ENCODE data around the gene RAPSN. TPM values are rescaled to one million over a fixed set of nuclear protein-coding genes. Genes with fewer than 3 reads are reported as not detected.
A peak's percentile ranks its signal among the peaks of the same experiment; 100 is the strongest.

Gene RAPSN
- polyA plus RNA-seq, 2 donors, result 0.13 to 0.16 TPM

DNA sequence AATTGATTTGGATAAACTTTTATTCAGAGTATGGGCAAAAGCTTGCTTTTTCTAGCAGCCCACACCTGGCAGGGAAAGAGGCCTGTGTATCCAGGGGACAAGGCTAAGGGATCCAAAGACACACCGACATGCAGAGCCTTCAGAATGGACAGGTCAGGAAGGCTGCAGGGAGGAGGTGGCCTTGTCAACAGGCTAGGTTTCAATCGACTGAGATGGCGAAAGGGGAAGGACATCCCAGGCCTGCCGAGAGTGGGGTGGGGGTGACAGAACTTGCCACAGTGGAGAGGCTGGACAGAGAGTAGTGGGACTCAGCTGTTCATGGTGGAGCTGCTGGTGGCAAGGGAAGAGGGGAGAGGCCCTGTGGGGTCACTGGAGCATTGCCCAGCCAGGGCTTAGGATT, 45.8 kb downstream of the RAPSN start:
- 82% methylated on average over 4 of the region's 4 CpGs for WGBS, 2 donors
- H3K36me3 ChIP-seq (ENCODE audit: control insufficient read depth in 2 of 2, insufficient read depth in 2 of 2, low read length in 1 of 2), result no peaks in the 10 kb centered on the region
- no peaks in the 10 kb centered on the region for H3K27me3 ChIP-seq (ENCODE audit: control insufficient read depth in 1 of 2, insufficient read depth in 2 of 2, low read length in 2 of 2)
- peaks cover 0 to 19% of the 10 kb centered on the region in 2 donors for H3K4me1 ChIP-seq (ENCODE audit: control insufficient read depth in 2 of 2, insufficient read depth in 2 of 2, low read length in 1 of 2)
- no peak overlapping the region for H3K27ac ChIP-seq (ENCODE audit: low read depth in 2 of 2, low read length in 1 of 2)
- no peaks in the 10 kb centered on the region for H3K9me3 ChIP-seq (ENCODE audit: control insufficient read depth in 2 of 2, insufficient read depth in 1 of 2, low read depth in 1 of 2, low read length in 1 of 2)
- no peak overlapping the region for H3K4me3 ChIP-seq (ENCODE audit: low read depth in 1 of 2, low read length in 2 of 2)

DNA sequence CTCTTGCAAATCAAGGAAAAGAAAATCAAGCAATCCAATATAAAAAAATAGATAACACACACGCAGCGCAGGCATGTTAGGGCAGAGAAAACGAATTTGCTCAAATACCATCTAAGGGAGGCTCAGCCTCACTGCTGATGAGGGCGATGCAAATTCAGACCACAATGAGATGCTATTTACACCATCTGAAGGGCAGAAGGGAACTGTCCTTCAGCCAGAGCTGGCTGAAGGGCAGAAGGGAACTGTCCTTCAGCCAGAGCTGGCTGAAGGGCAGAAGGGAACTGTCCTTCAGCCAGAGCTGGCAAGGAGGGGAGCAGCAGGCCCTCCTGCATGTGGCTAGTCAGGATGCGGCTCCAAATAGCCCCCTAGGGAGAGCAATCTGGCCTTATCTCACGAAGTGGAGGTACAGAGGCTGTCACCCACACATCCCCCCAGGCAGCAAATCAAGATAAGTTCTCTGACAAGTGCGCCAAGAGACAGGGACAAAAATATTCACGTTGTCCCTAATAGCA, 48.1 kb downstream of the RAPSN start:
- Histone ChIP-seq H3K27me3 (ENCODE audit: control insufficient read depth in 1 of 2, insufficient read depth in 2 of 2, low read length in 2 of 2) (no peaks in the 10 kb centered on the region), H3K36me3 (ENCODE audit: control insufficient read depth in 2 of 2, insufficient read depth in 2 of 2, low read length in 1 of 2) (no peaks in the 10 kb centered on the region), H3K27ac (ENCODE audit: low read depth in 2 of 2, low read length in 1 of 2) (peak overlapping the region; percentile 74 to 80), H3K9me3 (ENCODE audit: control insufficient read depth in 2 of 2, insufficient read depth in 1 of 2, low read depth in 1 of 2, low read length in 1 of 2) (no peaks in the 10 kb centered on the region), H3K4me1 (ENCODE audit: control insufficient read depth in 2 of 2, insufficient read depth in 2 of 2, low read length in 1 of 2) (peaks cover 0 to 13% of the 10 kb centered on the region in 2 donors), H3K4me3 (ENCODE audit: low read depth in 1 of 2, low read length in 2 of 2) (no peak overlapping the region)
- 26 to 29% methylated on average over 8 of the region's 8 CpGs for WGBS, 2 donors

DNA sequence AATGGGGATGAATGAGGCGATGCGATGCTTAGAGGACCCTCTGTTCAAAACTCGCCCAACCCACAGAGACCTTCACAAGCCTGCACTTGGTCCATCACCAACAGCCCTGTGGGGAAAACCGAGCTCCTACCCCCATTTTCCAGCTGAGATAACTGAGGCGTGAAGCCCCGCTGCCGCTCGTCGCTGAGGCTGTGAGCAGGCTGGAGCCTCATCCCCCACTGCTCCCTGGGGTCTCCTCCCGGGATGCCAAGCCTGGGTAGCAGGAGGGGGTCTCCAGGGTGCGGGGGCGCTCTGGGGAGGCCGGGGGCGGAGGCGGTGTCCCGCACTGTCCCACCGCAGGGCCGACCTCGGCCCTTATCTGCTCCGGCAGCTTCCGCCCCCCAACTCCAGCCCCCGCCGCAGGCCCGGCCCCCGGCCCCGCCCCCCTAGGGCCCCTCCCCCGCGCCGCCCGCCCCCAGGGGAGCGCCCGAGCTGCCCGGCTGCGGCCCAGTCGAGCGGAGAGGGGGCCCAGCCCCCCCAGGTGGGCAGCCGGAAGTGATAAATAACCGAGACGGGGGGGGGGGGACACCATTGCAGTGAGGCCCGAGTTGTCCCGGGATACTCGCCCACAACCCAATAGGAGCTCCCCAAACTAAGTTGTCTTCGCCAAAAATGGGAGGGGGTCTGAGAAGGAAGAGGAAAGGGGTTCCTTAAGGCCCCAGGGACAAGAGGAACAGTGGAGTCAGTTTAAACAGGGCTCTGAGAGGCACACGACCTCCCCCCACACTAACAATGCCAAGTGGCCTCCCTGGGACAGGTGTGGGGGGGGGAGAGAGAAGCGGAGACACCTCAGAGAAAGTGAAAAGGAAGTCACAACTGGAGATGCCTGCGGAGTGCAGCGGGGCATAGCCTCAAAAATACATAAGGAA, 48.8 kb downstream of the RAPSN start:
- Histone ChIP-seq H3K36me3 (ENCODE audit: control insufficient read depth in 2 of 2, insufficient read depth in 2 of 2, low read length in 1 of 2) (no peaks in the 10 kb centered on the region), H3K27ac (ENCODE audit: low read depth in 2 of 2, low read length in 1 of 2) (peak overlapping the region; percentile 80 to 81), H3K9me3 (ENCODE audit: control insufficient read depth in 2 of 2, insufficient read depth in 1 of 2, low read depth in 1 of 2, low read length in 1 of 2) (no peaks in the 10 kb centered on the region), H3K27me3 (ENCODE audit: control insufficient read depth in 1 of 2, insufficient read depth in 2 of 2, low read length in 2 of 2) (no peaks in the 10 kb centered on the region), H3K4me3 (ENCODE audit: low read depth in 1 of 2, low read length in 2 of 2) (peak overlapping the region; percentile 42 to 43), H3K4me1 (ENCODE audit: control insufficient read depth in 2 of 2, insufficient read depth in 2 of 2, low read length in 1 of 2) (peaks cover 0 to 13% of the 10 kb centered on the region in 2 donors)
- 4 to 6% methylated on average over 33 to 46 of the region's 47 CpGs for WGBS, 2 donors

DNA sequence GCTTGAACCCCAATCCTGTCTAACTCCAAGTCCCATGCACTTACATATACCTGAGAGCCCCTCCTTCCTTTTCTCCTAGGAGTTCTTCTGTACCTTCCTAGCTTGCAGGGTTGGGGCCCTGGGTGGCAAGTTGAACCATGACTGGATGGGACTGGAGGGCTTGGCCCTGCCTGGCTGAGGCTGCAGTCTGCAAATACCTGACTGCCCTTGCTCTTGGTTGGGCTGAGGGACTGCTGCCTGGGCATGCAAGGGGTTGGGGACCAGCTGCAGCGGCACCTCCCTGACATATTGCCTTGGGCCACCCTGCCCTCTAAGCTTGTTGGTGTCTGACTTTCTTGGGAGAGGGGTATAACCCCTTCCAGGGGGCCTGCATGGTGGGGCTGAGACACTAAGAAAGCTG, 50.4 kb downstream of the RAPSN start:
- no peaks in the 10 kb centered on the region for H3K9me3 ChIP-seq (ENCODE audit: control insufficient read depth in 2 of 2, insufficient read depth in 1 of 2, low read depth in 1 of 2, low read length in 1 of 2)
- H3K4me1 ChIP-seq (ENCODE audit: control insufficient read depth in 2 of 2, insufficient read depth in 2 of 2, low read length in 1 of 2), result peaks cover 0 to 15% of the 10 kb centered on the region in 2 donors
- no peak overlapping the region for H3K4me3 ChIP-seq (ENCODE audit: low read depth in 1 of 2, low read length in 2 of 2)
- H3K36me3 ChIP-seq (ENCODE audit: control insufficient read depth in 2 of 2, insufficient read depth in 2 of 2, low read length in 1 of 2), result no peaks in the 10 kb centered on the region
- 53 to 80% methylated on average over 1 of the region's 1 CpG for WGBS, 2 donors
- no peak overlapping the region for H3K27ac ChIP-seq (ENCODE audit: low read depth in 2 of 2, low read length in 1 of 2)
- no peaks in the 10 kb centered on the region for H3K27me3 ChIP-seq (ENCODE audit: control insufficient read depth in 1 of 2, insufficient read depth in 2 of 2, low read length in 2 of 2)

DNA sequence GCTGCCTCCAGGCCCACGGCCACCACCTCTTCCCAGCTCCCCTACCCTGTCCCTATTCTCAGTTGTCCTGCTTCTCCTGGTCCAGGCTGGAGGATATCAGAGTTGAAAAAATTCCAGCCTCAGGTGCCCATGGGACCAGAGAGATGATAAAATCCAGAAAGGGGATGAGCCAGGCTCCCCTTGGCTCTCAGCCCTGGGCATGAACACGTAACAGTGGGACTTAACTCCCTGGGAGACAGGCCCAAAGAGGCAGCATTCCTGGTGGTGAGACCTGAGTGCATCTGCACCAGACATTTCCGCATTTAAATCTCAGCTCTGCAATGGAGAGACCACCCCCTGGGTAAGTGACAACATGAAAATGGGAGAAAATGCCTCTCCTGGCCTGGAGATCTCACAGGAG, 50.9 kb downstream of the RAPSN start:
- H3K27ac ChIP-seq (ENCODE audit: low read depth in 2 of 2, low read length in 1 of 2), result peak overlapping the region in 1 of 2 donors; percentile 0
- 62 to 76% methylated on average over 3 of the region's 3 CpGs for WGBS, 2 donors
- peaks cover 0 to 15% of the 10 kb centered on the region in 2 donors for H3K4me1 ChIP-seq (ENCODE audit: control insufficient read depth in 2 of 2, insufficient read depth in 2 of 2, low read length in 1 of 2)
- H3K36me3 ChIP-seq (ENCODE audit: control insufficient read depth in 2 of 2, insufficient read depth in 2 of 2, low read length in 1 of 2), result no peaks in the 10 kb centered on the region
- H3K9me3 ChIP-seq (ENCODE audit: control insufficient read depth in 2 of 2, insufficient read depth in 1 of 2, low read depth in 1 of 2, low read length in 1 of 2), result no peaks in the 10 kb centered on the region
- no peaks in the 10 kb centered on the region for H3K27me3 ChIP-seq (ENCODE audit: control insufficient read depth in 1 of 2, insufficient read depth in 2 of 2, low read length in 2 of 2)
- no peak overlapping the region for H3K4me3 ChIP-seq (ENCODE audit: low read depth in 1 of 2, low read length in 2 of 2)

DNA sequence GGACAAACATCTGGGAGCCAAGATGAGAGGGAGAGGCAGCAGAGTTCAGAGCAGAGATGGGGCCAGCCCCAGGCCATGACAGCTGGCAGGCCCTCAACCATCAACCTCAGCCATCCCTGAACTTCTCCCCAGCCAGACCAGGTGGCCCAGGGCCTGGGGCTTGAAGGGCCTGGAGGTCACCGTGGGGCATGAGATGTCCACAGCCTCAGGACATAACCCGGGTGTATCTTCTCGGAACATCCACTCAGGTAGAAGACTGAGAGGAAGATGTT, 53.0 kb downstream of the RAPSN start:
- Histone ChIP-seq H3K36me3 (ENCODE audit: control insufficient read depth in 2 of 2, insufficient read depth in 2 of 2, low read length in 1 of 2) (no peaks in the 10 kb centered on the region), H3K9me3 (ENCODE audit: control insufficient read depth in 2 of 2, insufficient read depth in 1 of 2, low read depth in 1 of 2, low read length in 1 of 2) (no peaks in the 10 kb centered on the region), H3K27me3 (ENCODE audit: control insufficient read depth in 1 of 2, insufficient read depth in 2 of 2, low read length in 2 of 2) (no peaks in the 10 kb centered on the region), H3K4me3 (ENCODE audit: low read depth in 1 of 2, low read length in 2 of 2) (no peak overlapping the region), H3K4me1 (ENCODE audit: control insufficient read depth in 2 of 2, insufficient read depth in 2 of 2, low read length in 1 of 2) (peaks cover 0 to 15% of the 10 kb centered on the region in 2 donors), H3K27ac (ENCODE audit: low read depth in 2 of 2, low read length in 1 of 2) (peak overlapping the region in 1 of 2 donors; percentile 17)
- 80 to 83% methylated on average over 3 of the region's 3 CpGs for WGBS, 2 donors

DNA sequence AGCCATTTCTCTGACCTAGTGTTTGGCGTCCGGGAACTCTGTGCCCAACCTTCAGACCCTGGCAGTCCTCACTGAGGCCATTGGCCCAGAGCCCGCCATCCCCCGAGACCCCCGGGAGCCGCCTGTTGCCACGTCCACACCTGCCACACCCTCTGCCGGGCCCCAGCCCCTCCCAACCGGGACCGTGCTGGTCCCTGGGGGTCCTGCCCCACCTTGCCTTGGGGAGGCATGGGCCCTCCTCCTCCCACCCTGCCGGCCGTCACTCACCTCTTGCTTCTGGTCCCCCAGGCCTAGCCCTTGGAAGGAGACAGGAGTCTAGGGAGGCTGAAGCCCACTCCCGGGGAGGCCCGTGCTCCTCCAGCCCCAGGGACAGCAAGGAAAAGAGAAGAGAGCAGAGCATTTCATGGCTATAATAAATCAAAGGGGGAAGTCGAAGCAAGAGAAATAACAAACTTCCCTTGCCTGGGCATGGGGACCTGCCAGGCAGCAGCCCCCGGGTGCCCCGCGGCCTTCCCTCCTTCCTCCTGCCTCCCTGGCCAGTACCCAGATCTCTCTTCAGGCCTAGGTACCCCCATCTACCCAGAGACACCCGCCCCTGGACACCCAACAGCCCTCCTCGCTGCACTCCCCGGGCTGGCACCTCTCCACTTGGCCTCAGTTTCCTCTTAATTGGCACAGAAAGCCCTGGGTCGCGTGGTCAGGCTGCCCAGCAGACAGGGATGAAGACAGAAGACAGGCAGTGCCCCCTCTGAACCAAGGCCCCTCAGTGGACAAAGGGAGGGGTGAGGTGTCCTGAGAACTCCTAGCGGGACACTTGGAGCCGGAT, 53.5 kb downstream of the RAPSN start:
- 75 to 81% methylated on average over 24 to 25 of the region's 25 CpGs for WGBS, 2 donors
- Histone ChIP-seq H3K9me3 (ENCODE audit: control insufficient read depth in 2 of 2, insufficient read depth in 1 of 2, low read depth in 1 of 2, low read length in 1 of 2) (no peaks in the 10 kb centered on the region), H3K4me1 (ENCODE audit: control insufficient read depth in 2 of 2, insufficient read depth in 2 of 2, low read length in 1 of 2) (peaks cover 0 to 14% of the 10 kb centered on the region in 2 donors), H3K27me3 (ENCODE audit: control insufficient read depth in 1 of 2, insufficient read depth in 2 of 2, low read length in 2 of 2) (no peaks in the 10 kb centered on the region), H3K4me3 (ENCODE audit: low read depth in 1 of 2, low read length in 2 of 2) (no peak overlapping the region), H3K27ac (ENCODE audit: low read depth in 2 of 2, low read length in 1 of 2) (peak overlapping the region; percentile 56 to 78), H3K36me3 (ENCODE audit: control insufficient read depth in 2 of 2, insufficient read depth in 2 of 2, low read length in 1 of 2) (no peaks in the 10 kb centered on the region)

DNA sequence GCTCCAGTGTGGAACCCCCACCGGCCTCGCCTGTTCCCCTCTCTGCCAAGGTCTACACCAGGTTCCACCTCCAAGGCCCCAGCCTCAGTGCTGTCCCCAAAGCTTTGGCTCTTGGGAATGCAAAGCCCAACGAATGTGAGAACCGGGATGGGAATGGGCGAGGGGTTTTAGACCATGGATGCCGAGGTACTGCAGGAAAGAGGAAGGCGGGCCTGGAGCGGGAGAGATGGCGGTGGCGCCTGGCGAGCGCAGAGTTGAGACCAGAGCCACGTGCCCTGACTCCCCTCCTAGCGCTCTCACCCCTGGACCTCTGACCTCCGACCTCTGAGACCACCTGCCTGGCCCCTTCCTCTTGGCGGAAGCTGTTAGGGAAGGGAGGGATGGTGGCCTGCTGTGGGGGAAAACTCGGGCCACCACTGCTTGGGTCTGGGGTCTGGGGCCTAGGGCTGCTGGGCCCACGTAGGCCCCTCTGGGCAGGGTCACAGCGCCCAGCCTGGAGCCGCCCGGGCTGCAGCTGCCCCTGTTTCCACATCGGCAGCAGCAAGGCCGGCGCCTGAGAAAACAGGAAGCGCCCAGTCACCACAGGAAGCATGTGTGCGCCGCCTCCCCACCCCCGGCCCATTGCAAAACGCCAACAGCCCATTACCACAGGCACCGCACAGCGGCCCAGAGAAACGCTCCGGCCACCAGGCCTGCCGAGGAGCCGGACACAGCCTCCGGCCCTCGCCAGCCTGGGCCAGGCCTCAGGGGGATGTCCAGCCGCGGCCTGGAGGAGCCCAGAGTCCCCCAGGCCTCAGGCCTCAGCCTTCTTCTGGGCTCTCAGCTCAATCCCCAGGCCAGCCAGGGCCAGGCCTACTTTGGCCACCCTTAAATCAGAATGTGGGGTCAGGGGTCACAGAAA, 54.4 kb downstream of the RAPSN start:
- H3K27me3 ChIP-seq (ENCODE audit: control insufficient read depth in 1 of 2, insufficient read depth in 2 of 2, low read length in 2 of 2), result no peaks in the 10 kb centered on the region
- peaks cover under 1 to 11% of the 10 kb centered on the region in 2 donors for H3K4me1 ChIP-seq (ENCODE audit: control insufficient read depth in 2 of 2, insufficient read depth in 2 of 2, low read length in 1 of 2)
- H3K4me3 ChIP-seq (ENCODE audit: low read depth in 1 of 2, low read length in 2 of 2), result no peak overlapping the region
- H3K36me3 ChIP-seq (ENCODE audit: control insufficient read depth in 2 of 2, insufficient read depth in 2 of 2, low read length in 1 of 2), result no peaks in the 10 kb centered on the region
- no peaks in the 10 kb centered on the region for H3K9me3 ChIP-seq (ENCODE audit: control insufficient read depth in 2 of 2, insufficient read depth in 1 of 2, low read depth in 1 of 2, low read length in 1 of 2)
- peak overlapping the region; percentile 63 to 78 for H3K27ac ChIP-seq (ENCODE audit: low read depth in 2 of 2, low read length in 1 of 2)
- 67 to 74% methylated on average over 39 of the region's 39 CpGs for WGBS, 2 donors

DNA sequence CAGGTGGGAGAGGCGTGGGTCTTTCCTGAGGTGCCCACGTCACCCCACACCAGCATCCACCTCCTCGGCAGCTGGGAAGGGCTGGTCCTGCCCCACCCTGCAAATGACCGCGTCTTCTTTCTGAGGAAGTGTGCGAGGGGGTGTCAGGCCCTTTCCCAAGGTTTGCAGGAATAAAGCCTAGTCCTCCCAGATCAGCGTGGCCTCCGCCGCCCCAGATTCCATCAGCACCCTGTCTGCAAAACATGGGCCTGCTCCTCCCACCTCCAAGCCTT, 55.0 kb downstream of the RAPSN start:
- no peaks in the 10 kb centered on the region for H3K9me3 ChIP-seq (ENCODE audit: control insufficient read depth in 2 of 2, insufficient read depth in 1 of 2, low read depth in 1 of 2, low read length in 1 of 2)
- 80 to 86% methylated on average over 9 of the region's 9 CpGs for WGBS, 2 donors
- no peaks in the 10 kb centered on the region for H3K27me3 ChIP-seq (ENCODE audit: control insufficient read depth in 1 of 2, insufficient read depth in 2 of 2, low read length in 2 of 2)
- peak overlapping the region; percentile 63 to 76 for H3K27ac ChIP-seq (ENCODE audit: low read depth in 2 of 2, low read length in 1 of 2)
- no peak overlapping the region for H3K4me3 ChIP-seq (ENCODE audit: low read depth in 1 of 2, low read length in 2 of 2)
- H3K36me3 ChIP-seq (ENCODE audit: control insufficient read depth in 2 of 2, insufficient read depth in 2 of 2, low read length in 1 of 2), result no peaks in the 10 kb centered on the region
- H3K4me1 ChIP-seq (ENCODE audit: control insufficient read depth in 2 of 2, insufficient read depth in 2 of 2, low read length in 1 of 2), result peaks cover 2 to 16% of the 10 kb centered on the region in 2 donors

Data from esophagus (tissue), 2 donors.